Measurements from ENCODE around the gene ALS2.

DNA sequence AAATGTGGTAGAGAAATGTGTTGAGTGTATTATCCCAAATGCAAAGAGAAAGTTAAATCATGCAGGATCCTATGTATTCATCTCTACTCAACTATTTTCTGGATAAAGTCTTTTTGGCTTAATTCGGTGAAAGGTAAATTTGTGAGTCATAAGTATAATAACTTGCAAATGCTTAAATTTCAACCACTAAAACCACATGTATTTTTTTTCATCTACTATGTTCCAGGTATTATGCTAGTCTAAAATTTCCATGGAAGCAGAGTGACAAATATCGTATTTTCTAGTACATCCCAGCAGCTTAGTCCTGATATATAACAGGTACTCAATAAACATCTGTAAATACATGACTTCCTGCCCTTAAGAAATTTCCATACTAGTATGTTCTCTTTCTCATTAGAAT is 6.2 kb downstream of the ALS2 start:
- no peak for TF ChIP-seq ZNF274 (IDR thresholded peaks at IDR 0.05; ENCODE audit: low read depth, low read length)
- no peak for TF ChIP-seq EZH2 (IDR thresholded peaks at IDR 0.05)
- TF ChIP-seq JUND (IDR thresholded peaks at IDR 0.05), result no peak
- TF ChIP-seq YY1 (IDR thresholded peaks at IDR 0.05; ENCODE audit: extremely low read depth, insufficient replicate concordance, low read depth, low read length), result no peak
- TF ChIP-seq, protein P1, sequence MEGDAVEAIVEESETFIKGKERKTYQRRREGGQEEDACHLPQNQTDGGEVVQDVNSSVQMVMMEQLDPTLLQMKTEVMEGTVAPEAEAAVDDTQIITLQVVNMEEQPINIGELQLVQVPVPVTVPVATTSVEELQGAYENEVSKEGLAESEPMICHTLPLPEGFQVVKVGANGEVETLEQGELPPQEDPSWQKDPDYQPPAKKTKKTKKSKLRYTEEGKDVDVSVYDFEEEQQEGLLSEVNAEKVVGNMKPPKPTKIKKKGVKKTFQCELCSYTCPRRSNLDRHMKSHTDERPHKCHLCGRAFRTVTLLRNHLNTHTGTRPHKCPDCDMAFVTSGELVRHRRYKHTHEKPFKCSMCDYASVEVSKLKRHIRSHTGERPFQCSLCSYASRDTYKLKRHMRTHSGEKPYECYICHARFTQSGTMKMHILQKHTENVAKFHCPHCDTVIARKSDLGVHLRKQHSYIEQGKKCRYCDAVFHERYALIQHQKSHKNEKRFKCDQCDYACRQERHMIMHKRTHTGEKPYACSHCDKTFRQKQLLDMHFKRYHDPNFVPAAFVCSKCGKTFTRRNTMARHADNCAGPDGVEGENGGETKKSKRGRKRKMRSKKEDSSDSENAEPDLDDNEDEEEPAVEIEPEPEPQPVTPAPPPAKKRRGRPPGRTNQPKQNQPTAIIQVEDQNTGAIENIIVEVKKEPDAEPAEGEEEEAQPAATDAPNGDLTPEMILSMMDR (IDR thresholded peaks at IDR 0.05 in 2 of 3, conservative IDR thresholded peaks at IDR 0.05 in 1 of 3; ENCODE audit: borderline replicate concordance in 1 of 3, insufficient read depth in 1 of 3, low read depth in 2 of 3, low read length in 2 of 3), result no peak
- no peak for TF ChIP-seq POLR2AphosphoS5 (IDR thresholded peaks at IDR 0.05; ENCODE audit: low read depth, low read length)
- TF ChIP-seq, protein P2, sequence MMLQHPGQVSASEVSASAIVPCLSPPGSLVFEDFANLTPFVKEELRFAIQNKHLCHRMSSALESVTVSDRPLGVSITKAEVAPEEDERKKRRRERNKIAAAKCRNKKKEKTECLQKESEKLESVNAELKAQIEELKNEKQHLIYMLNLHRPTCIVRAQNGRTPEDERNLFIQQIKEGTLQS (IDR thresholded peaks at IDR 0.05), result no peak
- TF ChIP-seq CEBPB (IDR thresholded peaks at IDR 0.05; ENCODE audit: low read depth), result no peak
- no peak for TF ChIP-seq POLR2A (IDR thresholded peaks at IDR 0.05; ENCODE audit: borderline replicate concordance, extremely low read depth, insufficient read depth, insufficient read length)
- TF ChIP-seq, protein P3, sequence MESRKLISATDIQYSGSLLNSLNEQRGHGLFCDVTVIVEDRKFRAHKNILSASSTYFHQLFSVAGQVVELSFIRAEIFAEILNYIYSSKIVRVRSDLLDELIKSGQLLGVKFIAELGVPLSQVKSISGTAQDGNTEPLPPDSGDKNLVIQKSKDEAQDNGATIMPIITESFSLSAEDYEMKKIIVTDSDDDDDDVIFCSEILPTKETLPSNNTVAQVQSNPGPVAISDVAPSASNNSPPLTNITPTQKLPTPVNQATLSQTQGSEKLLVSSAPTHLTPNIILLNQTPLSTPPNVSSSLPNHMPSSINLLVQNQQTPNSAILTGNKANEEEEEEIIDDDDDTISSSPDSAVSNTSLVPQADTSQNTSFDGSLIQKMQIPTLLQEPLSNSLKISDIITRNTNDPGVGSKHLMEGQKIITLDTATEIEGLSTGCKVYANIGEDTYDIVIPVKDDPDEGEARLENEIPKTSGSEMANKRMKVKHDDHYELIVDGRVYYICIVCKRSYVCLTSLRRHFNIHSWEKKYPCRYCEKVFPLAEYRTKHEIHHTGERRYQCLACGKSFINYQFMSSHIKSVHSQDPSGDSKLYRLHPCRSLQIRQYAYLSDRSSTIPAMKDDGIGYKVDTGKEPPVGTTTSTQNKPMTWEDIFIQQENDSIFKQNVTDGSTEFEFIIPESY (IDR thresholded peaks at IDR 0.05; ENCODE audit: extremely low read depth, insufficient replicate concordance, low read length), result no peak
- no peak for TF ChIP-seq EGR1 (IDR thresholded peaks at IDR 0.05; ENCODE audit: low read depth)
- no peak for TF ChIP-seq CBX3 (IDR thresholded peaks at IDR 0.05; ENCODE audit: low read depth)
